Left renal cortex interstitium (tissue), 4 donors: ENCODE data around the gene CENPX. TPM values are rescaled to one million over a fixed set of nuclear protein-coding genes. Genes with fewer than 3 reads are reported as not detected.
"Not testable (repeated sequence)": the region's sequence is repeated elsewhere in the genome, so short reads cannot be mapped to it uniquely, and the experiment has no call there.

Experiments
- DNase-seq, 4 donors: peaks; one replicate each; pipeline ENCODE4 v3.0.0-alpha.2; 2013; ENCODE audit warnings: low read depth in 4 of 4, low spot score in 2 of 4, missing footprints in 1 of 4
- polyA plus RNA-seq, 4 donors: library from polyadenylated mRNA; unstranded; fragments of 120-200 nt; gene quantifications; one replicate each; pipeline ENCODE4 v1.2.1, GENCODE V29; 2013; ENCODE audit not compliant: insufficient read length in 4 of 4

Gene CENPX
- polyA plus RNA-seq, 4 donors, result 36.3 to 49.2 (median 45.1) TPM

GRCh38 chr17:81984773-81985410 lies 37.8 kb downstream of the CENPX start:
- DNase-seq, result no peak

DNA sequence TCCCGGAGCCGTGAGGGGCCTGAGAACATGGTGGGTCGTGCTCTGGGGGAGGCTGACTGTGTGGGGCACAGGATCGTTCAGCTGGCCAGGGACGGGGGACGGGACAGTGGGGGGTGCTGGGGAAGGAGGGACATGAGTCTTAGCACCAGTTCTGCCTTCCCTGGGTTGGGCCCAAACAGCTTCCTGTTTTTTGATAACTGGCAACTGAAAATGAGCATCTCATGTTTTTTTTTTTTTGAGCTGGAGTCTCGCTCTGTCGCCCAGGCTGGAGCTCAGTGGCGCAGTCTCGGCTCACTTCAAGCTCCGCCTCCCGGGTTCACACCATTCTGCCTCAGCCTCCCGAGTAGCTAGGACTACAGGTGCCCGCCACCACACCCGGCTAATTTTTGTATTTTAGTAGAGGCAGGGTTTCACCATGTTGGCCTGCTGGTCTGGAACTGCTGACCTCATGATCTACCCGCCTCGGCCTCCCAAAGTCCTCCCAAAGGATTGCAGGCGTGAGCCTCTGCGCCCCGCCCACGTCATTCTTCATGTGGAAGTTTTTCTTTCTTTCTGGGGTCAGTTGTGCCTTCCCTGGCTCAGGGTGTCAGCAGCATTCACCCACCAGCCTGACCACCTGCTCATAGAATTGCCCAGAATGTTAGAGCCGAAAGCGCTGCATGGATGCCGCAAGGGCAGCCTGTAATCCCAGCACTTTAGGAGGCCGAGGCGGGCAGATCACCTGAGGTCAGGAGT lies 38.9 kb downstream of the CENPX start:
- DNase-seq, result no peak

DNA sequence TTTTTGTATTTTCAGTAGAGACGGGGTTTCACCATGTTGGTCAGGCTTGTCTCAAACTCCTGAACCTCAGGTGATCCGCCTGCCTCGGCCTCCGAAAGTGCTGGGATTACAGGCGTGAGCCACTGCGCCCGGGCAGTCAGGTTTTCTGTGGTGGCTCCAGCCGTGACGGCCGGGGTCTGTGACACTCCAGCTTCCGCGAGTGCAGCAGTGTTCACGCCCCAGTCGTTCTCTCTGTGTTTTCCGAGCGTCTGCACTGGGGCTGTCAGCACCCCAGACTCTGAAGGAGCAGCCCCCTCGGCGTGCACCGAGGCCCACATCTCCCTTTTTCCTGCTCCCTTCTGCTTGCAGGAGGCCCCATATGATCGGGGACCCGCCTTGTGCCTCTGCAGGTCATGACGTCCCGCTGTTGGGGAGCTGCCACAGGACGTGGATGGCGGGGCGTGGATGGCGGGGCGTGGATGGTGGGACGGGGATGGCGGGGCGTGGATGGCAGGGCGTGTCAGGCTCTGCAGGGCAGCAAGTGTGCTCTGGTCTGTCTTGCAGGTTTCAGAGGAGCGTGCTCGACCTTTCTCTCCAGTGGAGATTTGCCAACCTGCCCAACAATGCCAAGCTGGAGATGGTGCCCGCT lies 39.6 kb downstream of the CENPX start:
- DNase-seq, result no peak

DNA sequence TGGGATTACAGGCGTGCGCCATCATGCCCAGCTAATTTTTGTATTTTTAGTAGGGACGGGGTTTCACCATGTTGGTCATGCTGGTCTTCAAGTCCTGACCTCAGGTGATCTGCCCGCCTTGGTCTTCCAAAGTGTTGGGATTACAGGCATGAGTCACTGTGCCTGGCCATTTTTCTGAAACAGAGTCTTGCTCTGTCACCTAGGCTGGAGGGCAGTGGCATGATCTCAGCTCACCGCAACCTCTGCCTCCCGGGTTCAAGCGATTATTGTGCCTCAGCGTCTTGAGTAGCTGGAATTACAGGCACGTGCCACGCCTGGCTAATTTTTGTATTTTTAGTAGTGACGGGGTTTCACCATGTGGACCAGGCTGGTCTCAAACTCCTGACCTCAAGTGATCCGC lies 41.2 kb downstream of the CENPX start:
- not testable (repeated sequence) for DNase-seq

- no peak for DNase-seq
Measured at GRCh38 chr17:81980707-81981343, 41.9 kb downstream of the CENPX start.

DNA sequence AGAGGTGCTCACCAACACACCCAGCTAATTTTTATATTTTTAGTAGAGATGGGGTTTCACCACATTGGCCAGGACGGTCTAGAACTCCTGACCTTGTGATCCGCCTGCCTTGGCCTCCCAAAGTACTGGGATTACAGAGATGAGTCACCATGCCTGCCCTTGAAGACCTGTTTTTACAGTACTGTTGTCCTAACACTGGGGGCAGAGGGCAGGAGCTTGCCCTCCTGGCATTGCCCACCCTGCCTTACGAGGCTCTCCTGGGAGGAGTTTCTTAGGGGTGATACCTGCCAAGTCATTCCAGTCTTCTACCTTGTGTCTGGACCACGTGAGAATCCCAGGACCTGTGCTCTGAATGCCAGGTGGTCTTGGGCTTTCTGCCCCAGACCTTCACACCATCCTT lies 42.6 kb downstream of the CENPX start:
- no peak for DNase-seq

GRCh38 chr17:81978524-81979298 lies 44.0 kb downstream of the CENPX start:
- no peak for DNase-seq

GRCh38 chr17:81977211-81977808 lies 45.4 kb downstream of the CENPX start, which contains the start of gene ASPSCR1:
Gene ASPSCR1, plus strand, starts transcription at chr17:81977629. Its CDS starts 18 bp downstream, at chr17:81977647.
- peak in 3 of 4 donors; percentile 79 to 81 (median 80) for DNase-seq

- DNase-seq, result no peak
Measured at GRCh38 chr17:81976332-81977210, 46.1 kb downstream of the CENPX start.

DNA sequence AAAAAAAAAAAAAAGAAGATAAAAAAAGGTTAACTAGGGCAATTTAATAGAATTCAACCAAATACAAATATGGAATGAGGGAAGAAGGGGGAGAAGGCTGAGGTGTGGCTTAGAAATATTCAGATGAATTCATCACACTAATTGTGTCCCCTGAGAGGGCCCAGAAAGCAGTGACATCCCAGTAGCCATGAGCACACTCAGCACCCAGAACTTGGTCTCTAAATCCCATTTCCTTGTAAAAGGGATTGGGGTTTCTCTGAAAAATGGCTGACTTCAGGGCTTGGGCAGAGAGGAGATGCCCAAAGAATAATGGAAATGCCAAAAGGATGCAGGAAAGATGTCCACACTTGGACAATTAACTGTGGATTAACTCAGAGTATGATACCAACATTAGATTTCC lies 49.2 kb downstream of the CENPX start:
- no peak for DNase-seq

- no peak for DNase-seq
Measured at GRCh38 chr17:81968850-81969812, 53.5 kb downstream of the CENPX start.

Other genes with a start within 250 kb of the CENPX start
- gene GCGR, start 218.7 kb downstream of the CENPX start, polyA plus RNA-seq, result 10 to 100 TPM in 2 of 4 donors, 1 to 10 TPM in 2; 8.6 to 18.5 (median 12.7) TPM
- 100 to 1,000 TPM in 2 of 4 donors, 10 to 100 TPM in 2; 69.8 to 134 (median 107) TPM for gene MCRIP1, start 189.6 kb downstream of the CENPX start, polyA plus RNA-seq
- gene PPP1R27, start 187.8 kb downstream of the CENPX start, polyA plus RNA-seq, result under 1 TPM; 0.23 to 0.46 (median 0.37) TPM
- gene P4HB, start 162.3 kb downstream of the CENPX start, polyA plus RNA-seq, result 100 to 1,000 TPM; 397 to 434 (median 411) TPM
- gene ARHGDIA, start 151.5 kb downstream of the CENPX start, polyA plus RNA-seq, result 100 to 1,000 TPM; 156 to 249 (median 195) TPM
- 100 to 1,000 TPM in 1 of 4 donors, 10 to 100 TPM in 3; 66.6 to 107 (median 76.3) TPM for gene ALYREF, start 131.3 kb downstream of the CENPX start, polyA plus RNA-seq
- 100 to 1,000 TPM in 2 of 4 donors, 10 to 100 TPM in 2; 72.2 to 130 (median 96.2) TPM for gene ANAPC11, start 131.2 kb downstream of the CENPX start, polyA plus RNA-seq
- gene NPB, start 120.6 kb downstream of the CENPX start, polyA plus RNA-seq, result 1 to 10 TPM in 1 of 4 donors, under 1 TPM in 3; 0.39 to 1.5 (median 0.52) TPM
- gene PCYT2, start 111.5 kb downstream of the CENPX start, polyA plus RNA-seq, result 10 to 100 TPM; 45.7 to 55.9 (median 49.5) TPM
- 10 to 100 TPM in 3 of 4 donors, 1 to 10 TPM in 1; 9.6 to 19.6 (median 14.7) TPM for gene SIRT7, start 104.7 kb downstream of the CENPX start, polyA plus RNA-seq
- 10 to 100 TPM in 3 of 4 donors, 1 to 10 TPM in 1; 9.8 to 15.4 (median 11.9) TPM for gene MAFG, start 95.1 kb downstream of the CENPX start, polyA plus RNA-seq
- gene PYCR1, start 85.6 kb downstream of the CENPX start, polyA plus RNA-seq, result 10 to 100 TPM; 27.6 to 38.1 (median 31.7) TPM
- gene MYADML2, start 75.6 kb downstream of the CENPX start, polyA plus RNA-seq, result under 1 TPM in 3 of 4 donors, not detected in 1; 0.14 to 0.33 (median 0.24) TPM
- 1 to 10 TPM; 2.1 to 3.2 (median 2.8) TPM for gene NOTUM, start 61.7 kb downstream of the CENPX start, polyA plus RNA-seq
- gene ASPSCR1, start 45.2 kb downstream of the CENPX start, polyA plus RNA-seq, result 10 to 100 TPM; 22.1 to 40.1 (median 35.8) TPM
- 10 to 100 TPM in 3 of 4 donors, 1 to 10 TPM in 1; 10.0 to 19.6 (median 17.1) TPM for gene LRRC45, start 427 bp upstream of the CENPX start, polyA plus RNA-seq
- 10 to 100 TPM in 3 of 4 donors, 1 to 10 TPM in 1; 8.6 to 17.0 (median 14.9) TPM for gene RAC3, start 8.8 kb upstream of the CENPX start, polyA plus RNA-seq
- gene DCXR, start 14.8 kb upstream of the CENPX start, polyA plus RNA-seq, result 100 to 1,000 TPM in 1 of 4 donors, 10 to 100 TPM in 3; 79.6 to 138 (median 86.5) TPM
- gene RFNG, start 28.9 kb upstream of the CENPX start, polyA plus RNA-seq, result 10 to 100 TPM; 38.2 to 67.5 (median 52.2) TPM
- gene GPS1, start 29.0 kb upstream of the CENPX start, polyA plus RNA-seq, result 100 to 1,000 TPM in 3 of 4 donors, 10 to 100 TPM in 1; 98.9 to 158 (median 137) TPM
- 10 to 100 TPM; 67.0 to 99.5 (median 97.0) TPM for gene DUS1L, start 42.9 kb upstream of the CENPX start, polyA plus RNA-seq
- gene FASN, start 75.4 kb upstream of the CENPX start, polyA plus RNA-seq, result 10 to 100 TPM; 29.5 to 65.2 (median 45.9) TPM
- gene CCDC57, start 190.0 kb upstream of the CENPX start, polyA plus RNA-seq, result 10 to 100 TPM; 29.8 to 93.3 (median 62.1) TPM
- 10 to 100 TPM in 3 of 4 donors, 1 to 10 TPM in 1; 8.4 to 18.8 (median 11.5) TPM for gene SLC16A3, start 206.2 kb upstream of the CENPX start, polyA plus RNA-seq